Measurements from ENCODE around the gene PHF2. TPM values are rescaled to one million over a fixed set of nuclear protein-coding genes. Genes with fewer than 3 reads are reported as not detected.

PHF2 gene
- total and polyA plus RNA-seq, 2 of the 4 experiments (the other 2 are of a cell fraction) = 5.9 to 9.5 TPM

- H3K9me1 ChIP-seq (ENCODE audit: insufficient read depth, low read length) = no peaks in the 10 kb centered on the region
- no peak overlapping the region for H4K8ac ChIP-seq (ENCODE audit: low read depth in 2 of 2, low read length in 2 of 2)
- H3K4ac ChIP-seq (ENCODE audit: low read depth, low read length) = no peak overlapping the region
- no peaks in the 10 kb centered on the region for H3K36me3 ChIP-seq (ENCODE audit: control insufficient read depth, insufficient read depth, low read length)
- H3K23ac ChIP-seq (ENCODE audit: low read depth, low read length) = no peak overlapping the region
- intact Hi-C loops (cut with micrococcal nuclease) = no loop called here
- WGBS, 2 experiments (ENCODE audit: extremely low coverage in 2 of 2, insufficient read length in 1 of 2) = 37% methylated on average over 6 of the region's 16 CpGs; no CpG with 5 or more reads in 1 of the 2 experiments
- DNase-seq = no peak
- H3K9ac ChIP-seq (ENCODE audit: low read depth, low read length) = no peak overlapping the region
- H3K4me2 ChIP-seq (ENCODE audit: low read depth, low read length) = no peak overlapping the region
- no peak overlapping the region for H3K27ac ChIP-seq (ENCODE audit: insufficient read depth, low read length)
- no peaks in the 10 kb centered on the region for H4K20me1 ChIP-seq (ENCODE audit: insufficient read depth, low read length)
- H2AK9ac ChIP-seq (replicated peaks; ENCODE audit: low read depth, low read length, poor library complexity) = no peak overlapping the region
- peaks cover 6% of the 10 kb centered on the region for H3K9me3 ChIP-seq (ENCODE audit: control insufficient read depth, insufficient read depth, low read length)
- in situ Hi-C loops (cut with MboI; ENCODE audit: low sequenced_read_pairs) = loop anchor here (25.0 kb wide), 1 partner anchor 489 kb away; no protein-coding TSS in a partner anchor
- no peak overlapping the region for H2BK15ac ChIP-seq (ENCODE audit: low read depth, low read length)
- H3K4me3 ChIP-seq (ENCODE audit: insufficient read depth, low read depth, low read length) = no peak overlapping the region
- H3K18ac ChIP-seq (ENCODE audit: low read depth, low read length) = no peak overlapping the region
- no peaks in the 10 kb centered on the region for H3K4me1 ChIP-seq (ENCODE audit: control insufficient read depth, insufficient read depth, low read length)
- H3K79me1 ChIP-seq (ENCODE audit: low read depth in 1 of 2, low read length in 2 of 2) = no peaks in the 10 kb centered on the region
- no peak overlapping the region for H3K14ac ChIP-seq (replicated peaks; ENCODE audit: low read depth, low read length)
- POLR2A ChIA-PET (ENCODE audit: unreplicated experiment) = no interaction called here
- CTCF ChIA-PET = no interaction called here
- H2BK20ac ChIP-seq (ENCODE audit: low read depth, low read length) = no peak overlapping the region
- H4K91ac ChIP-seq (ENCODE audit: insufficient read depth, low read depth, low read length) = no peak overlapping the region
- H3K27me3 ChIP-seq (ENCODE audit: control insufficient read depth, insufficient read depth, low read length) = no peaks in the 10 kb centered on the region
- dilution Hi-C loops (cut with HindIII; ENCODE audit: low sequenced_read_pairs, unreplicated experiment) = no loop called here
- H3K56ac ChIP-seq (ENCODE audit: extremely low read depth, insufficient read depth, low read length) = no peak overlapping the region
- no peak overlapping the region for H2AK5ac ChIP-seq (ENCODE audit: low read depth, low read length)
- no TSS peak for BruUV-seq (replicated peaks)
- no peak overlapping the region for H2AFZ ChIP-seq (replicated peaks; ENCODE audit: low read length, poor library complexity)
- no peak overlapping the region for H2BK5ac ChIP-seq (ENCODE audit: low read depth, low read length, poor library complexity, severe bottlenecking)
- H2BK120ac ChIP-seq (ENCODE audit: low read depth, low read length) = no peak overlapping the region
- no peak for TF ChIP-seq ELK1 (IDR thresholded peaks at IDR 0.05; ENCODE audit: borderline replicate concordance, low read depth, low read length)
- TF ChIP-seq SMC3 (IDR thresholded peaks at IDR 0.05; ENCODE audit: low read depth, low read length) = no peak
- TF ChIP-seq CHD1 (IDR thresholded peaks at IDR 0.05; ENCODE audit: low read depth, low read length) = no peak
- no peak for TF ChIP-seq RCOR1 (IDR thresholded peaks at IDR 0.05; ENCODE audit: insufficient replicate concordance, low read length)
- TF ChIP-seq MXI1 (IDR thresholded peaks at IDR 0.05; ENCODE audit: borderline replicate concordance, low read depth, low read length) = no peak
- TF ChIP-seq NFE2L2 (IDR thresholded peaks at IDR 0.05; ENCODE audit: low read depth, low read length) = no peak
- no peak for TF ChIP-seq CTCF (conservative IDR thresholded peaks at IDR 0.05; ENCODE audit: low read depth, low read length)
- TF ChIP-seq MAZ (IDR thresholded peaks at IDR 0.05; ENCODE audit: borderline replicate concordance, low read depth, low read length) = no peak
- TF ChIP-seq RAD21 (IDR thresholded peaks at IDR 0.05; ENCODE audit: low read length) = no peak
- ATAC-seq (ENCODE audit: low read depth) = no peak
- H4K5ac ChIP-seq (ENCODE audit: low read depth, low read length) = no peak overlapping the region
Measured at GRCh38 chr9:93698140-93698908, 121.9 kb downstream of the PHF2 start.
